SU-DHL-6 (cell line): ENCODE results near the gene SPIB.

Experiments used
- H2AFZ ChIP-seq: fragments of 200-600 bp; sonication (generic); 2 replicates; pipeline ENCODE4 v1.6.1; 2014; ENCODE audit warnings: low read depth, mild to moderate bottlenecking, moderate library complexity, mixed read lengths, antibody characterized with exemption, low read length; ENCODE audit not compliant: severe bottlenecking
- H3F3A ChIP-seq: fragments of 200-600 bp; shearing (Covaris generic); 2 replicates; pipeline ENCODE4 v1.6.0; 2016; ENCODE audit warnings: antibody characterized with exemption, mild to moderate bottlenecking; ENCODE audit not compliant: insufficient read depth
- H3K27ac ChIP-seq: fragments of 200-600 bp; sonication (generic); 2 replicates; pipeline ENCODE4 v1.5.1; 2016; ENCODE audit warnings: low read depth, mild to moderate bottlenecking, low read length, moderate library complexity, mixed read lengths
- H3K27me3 ChIP-seq: fragments of 200-600 bp; sonication (generic), shearing (Covaris generic); 2 replicates; pipeline ENCODE4 v1.6.0; 2014; ENCODE audit warnings: mild to moderate bottlenecking, low read length
- H3K36me3 ChIP-seq: fragments of 200-600 bp; sonication (generic); 2 replicates; pipeline ENCODE4 v1.6.1; 2014; ENCODE audit warnings: mild to moderate bottlenecking, low read length, mixed read lengths
- H3K4me2 ChIP-seq: fragments of 300-600, 200-600 bp; shearing (Covaris generic), sonication (generic); 2 replicates; pipeline ENCODE4 v1.6.0; 2014; ENCODE audit warnings: low read length, low read depth, mild to moderate bottlenecking; ENCODE audit not compliant: poor library complexity, severe bottlenecking
- H3K4me3 ChIP-seq: fragments of 200-600 bp; sonication (generic); 2 replicates; pipeline ENCODE4 v1.5.1; 2014; ENCODE audit warnings: antibody characterized with exemption, low read length, mild to moderate bottlenecking, mixed read lengths; ENCODE audit not compliant: insufficient read depth, poor library complexity, severe bottlenecking
- H3K79me2 ChIP-seq: fragments of 200-600 bp; sonication (generic); 2 replicates; pipeline ENCODE4 v1.6.1; 2014; ENCODE audit warnings: mild to moderate bottlenecking, low read length, moderate library complexity; ENCODE audit not compliant: insufficient read depth
- H3K9ac ChIP-seq: fragments of 200-600 bp; sonication (generic); 2 replicates; pipeline ENCODE4 v1.7.0; 2014; ENCODE audit warnings: mild to moderate bottlenecking, low read length
- H3K9me2 ChIP-seq: fragments of 200-600 bp; sonication (generic); replicated peaks from 2 replicates; pipeline ENCODE4 v1.6.1; 2014; ENCODE audit warnings: low read length; ENCODE audit not compliant: insufficient read depth
- H3K9me3 ChIP-seq: fragments of 200-600 bp; sonication (generic); 2 replicates; pipeline ENCODE4 v1.6.1; 2014; ENCODE audit warnings: low read length, mixed read lengths; ENCODE audit not compliant: insufficient read depth
- H4K20me1 ChIP-seq: fragments of 200-600 bp; sonication (generic); 2 replicates; pipeline ENCODE4 v1.6.1; 2014; ENCODE audit warnings: low read depth, mild to moderate bottlenecking, antibody characterized with exemption, low read length, moderate library complexity, mixed read lengths
- EZH2phosphoT487 ChIP-seq: fragments of 200-600 bp; sonication (generic), shearing (Covaris generic); conservative IDR thresholded peaks from 2 replicates; pipeline ENCODE4 v1.6.1; 2018; ENCODE audit warnings: mild to moderate bottlenecking, antibody characterized with exemption, low read length, moderate library complexity, mixed read lengths
- TF ChIP-seq, protein P1 (sequence below): fragments of 200-600 bp; sonication (generic); IDR thresholded peaks from one replicate; pipeline ENCODE4 v1.5.1; 2017; ENCODE audit warnings: antibody characterized with exemption, mild to moderate bottlenecking, low read length, moderate library complexity; ENCODE audit not compliant: insufficient read depth, poor library complexity, severe bottlenecking

The SPIB gene

DNA sequence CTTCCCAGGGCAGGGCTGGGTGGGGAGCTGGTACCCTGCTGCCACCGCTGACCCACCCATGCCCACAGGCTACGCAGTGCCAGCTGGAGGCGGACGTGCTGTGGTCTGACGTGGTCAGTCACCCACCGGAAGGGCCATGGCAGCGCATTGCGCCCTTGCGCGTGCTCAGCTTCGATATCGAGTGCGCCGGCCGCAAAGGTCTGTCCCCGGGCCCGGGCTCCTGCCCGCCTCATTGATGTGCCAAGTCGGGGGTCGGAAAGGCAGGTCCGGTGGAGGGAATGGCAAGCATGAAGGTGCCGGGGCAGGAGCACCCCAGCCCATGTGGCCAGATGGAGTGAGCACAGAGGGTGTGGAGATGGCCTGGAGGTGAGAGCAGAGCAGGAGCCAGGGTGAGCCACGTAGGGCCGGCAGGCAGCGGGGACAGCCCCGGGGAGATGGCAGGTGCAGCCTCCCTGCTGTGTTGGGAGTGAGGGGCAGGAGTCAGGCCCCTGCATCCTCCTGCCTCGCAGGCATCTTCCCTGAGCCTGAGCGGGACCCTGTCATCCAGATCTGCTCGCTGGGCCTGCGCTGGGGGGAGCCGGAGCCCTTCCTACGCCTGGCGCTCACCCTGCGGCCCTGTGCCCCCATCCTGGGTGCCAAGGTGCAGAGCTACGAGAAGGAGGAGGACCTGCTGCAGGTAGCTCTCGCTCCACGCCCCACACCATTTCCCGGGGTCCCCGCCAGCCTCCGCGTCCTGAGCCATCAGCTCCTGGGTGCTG lies 16.0 kb upstream of the SPIB start:
- Histone ChIP-seq H3K4me2 (no peak overlapping the region), H3K27me3 (no peaks in the 10 kb centered on the region), H3K9ac (no peak overlapping the region), H4K20me1 (no peaks in the 10 kb centered on the region), H3K4me3 (no peak overlapping the region), H3K27ac (no peak overlapping the region), H3K9me3 (no peaks in the 10 kb centered on the region), H3F3A (no peaks in the 10 kb centered on the region), H3K79me2 (peaks cover 10% of the 10 kb centered on the region), H3K9me2 (no peaks in the 10 kb centered on the region), H3K36me3 (no peaks in the 10 kb centered on the region), H2AFZ (no peak overlapping the region)
- TF ChIP-seq, protein P1, sequence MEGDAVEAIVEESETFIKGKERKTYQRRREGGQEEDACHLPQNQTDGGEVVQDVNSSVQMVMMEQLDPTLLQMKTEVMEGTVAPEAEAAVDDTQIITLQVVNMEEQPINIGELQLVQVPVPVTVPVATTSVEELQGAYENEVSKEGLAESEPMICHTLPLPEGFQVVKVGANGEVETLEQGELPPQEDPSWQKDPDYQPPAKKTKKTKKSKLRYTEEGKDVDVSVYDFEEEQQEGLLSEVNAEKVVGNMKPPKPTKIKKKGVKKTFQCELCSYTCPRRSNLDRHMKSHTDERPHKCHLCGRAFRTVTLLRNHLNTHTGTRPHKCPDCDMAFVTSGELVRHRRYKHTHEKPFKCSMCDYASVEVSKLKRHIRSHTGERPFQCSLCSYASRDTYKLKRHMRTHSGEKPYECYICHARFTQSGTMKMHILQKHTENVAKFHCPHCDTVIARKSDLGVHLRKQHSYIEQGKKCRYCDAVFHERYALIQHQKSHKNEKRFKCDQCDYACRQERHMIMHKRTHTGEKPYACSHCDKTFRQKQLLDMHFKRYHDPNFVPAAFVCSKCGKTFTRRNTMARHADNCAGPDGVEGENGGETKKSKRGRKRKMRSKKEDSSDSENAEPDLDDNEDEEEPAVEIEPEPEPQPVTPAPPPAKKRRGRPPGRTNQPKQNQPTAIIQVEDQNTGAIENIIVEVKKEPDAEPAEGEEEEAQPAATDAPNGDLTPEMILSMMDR: no peak
- TF ChIP-seq EZH2phosphoT487: no peak

DNA sequence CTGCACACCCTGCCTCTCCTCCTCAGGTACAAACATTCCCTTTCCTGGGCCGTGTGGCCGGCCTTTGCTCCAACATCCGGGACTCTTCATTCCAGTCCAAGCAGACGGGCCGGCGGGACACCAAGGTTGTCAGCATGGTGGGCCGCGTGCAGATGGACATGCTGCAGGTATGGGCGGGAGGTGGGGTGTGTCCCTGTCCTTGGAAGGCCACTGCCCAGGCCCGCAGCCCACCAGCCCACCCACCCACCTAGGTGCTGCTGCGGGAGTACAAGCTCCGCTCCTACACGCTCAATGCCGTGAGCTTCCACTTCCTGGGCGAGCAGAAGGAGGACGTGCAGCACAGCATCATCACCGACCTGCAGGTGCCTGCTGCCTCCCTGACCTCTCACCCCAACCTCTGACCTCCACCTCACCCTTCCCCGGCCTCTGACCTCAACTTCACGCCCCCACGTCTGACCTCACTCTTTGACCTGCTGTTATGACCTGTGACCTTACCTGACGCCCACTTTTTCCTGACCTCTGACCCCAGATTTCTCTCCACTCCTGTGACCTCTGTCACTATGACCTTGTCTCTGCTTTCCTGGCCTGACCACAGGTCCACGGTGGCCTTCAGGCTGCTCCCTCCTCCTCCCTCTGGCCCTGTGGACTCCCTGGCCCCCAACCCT lies 12.4 kb upstream of the SPIB start:
- TF ChIP-seq EZH2phosphoT487: no peak
- Histone ChIP-seq H3K27ac (no peak overlapping the region), H3K9me3 (no peaks in the 10 kb centered on the region), H2AFZ (no peak overlapping the region), H3F3A (no peaks in the 10 kb centered on the region), H3K4me2 (no peak overlapping the region), H4K20me1 (no peaks in the 10 kb centered on the region), H3K9me2 (no peaks in the 10 kb centered on the region), H3K79me2 (no peaks in the 10 kb centered on the region), H3K36me3 (no peaks in the 10 kb centered on the region), H3K27me3 (no peaks in the 10 kb centered on the region), H3K9ac (no peak overlapping the region), H3K4me3 (no peak overlapping the region)

DNA sequence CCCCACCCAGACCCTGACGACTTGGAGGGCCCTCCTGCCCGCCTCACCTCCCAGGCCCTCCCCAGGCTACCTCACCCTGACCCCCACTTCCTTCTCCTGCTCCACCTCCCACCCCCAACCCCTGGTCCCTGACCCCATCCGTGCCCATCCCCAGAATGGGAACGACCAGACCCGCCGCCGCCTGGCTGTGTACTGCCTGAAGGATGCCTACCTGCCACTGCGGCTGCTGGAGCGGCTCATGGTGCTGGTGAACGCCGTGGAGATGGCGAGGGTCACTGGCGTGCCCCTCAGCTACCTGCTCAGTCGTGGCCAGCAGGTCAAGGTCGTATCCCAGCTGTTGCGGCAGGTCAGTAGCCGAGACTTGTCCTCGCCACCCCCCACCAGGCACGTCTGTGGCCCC lies 11.9 kb upstream of the SPIB start:
- TF ChIP-seq, protein P1: no peak
- no peak for TF ChIP-seq EZH2phosphoT487
- Histone ChIP-seq H2AFZ (no peak overlapping the region), H3K79me2 (no peaks in the 10 kb centered on the region), H3K27ac (no peak overlapping the region), H3K9ac (no peak overlapping the region), H3K4me2 (no peak overlapping the region), H3K9me3 (no peaks in the 10 kb centered on the region), H3K27me3 (no peaks in the 10 kb centered on the region), H3F3A (no peaks in the 10 kb centered on the region), H3K4me3 (no peak overlapping the region), H3K36me3 (no peaks in the 10 kb centered on the region), H4K20me1 (no peaks in the 10 kb centered on the region), H3K9me2 (no peaks in the 10 kb centered on the region)

DNA sequence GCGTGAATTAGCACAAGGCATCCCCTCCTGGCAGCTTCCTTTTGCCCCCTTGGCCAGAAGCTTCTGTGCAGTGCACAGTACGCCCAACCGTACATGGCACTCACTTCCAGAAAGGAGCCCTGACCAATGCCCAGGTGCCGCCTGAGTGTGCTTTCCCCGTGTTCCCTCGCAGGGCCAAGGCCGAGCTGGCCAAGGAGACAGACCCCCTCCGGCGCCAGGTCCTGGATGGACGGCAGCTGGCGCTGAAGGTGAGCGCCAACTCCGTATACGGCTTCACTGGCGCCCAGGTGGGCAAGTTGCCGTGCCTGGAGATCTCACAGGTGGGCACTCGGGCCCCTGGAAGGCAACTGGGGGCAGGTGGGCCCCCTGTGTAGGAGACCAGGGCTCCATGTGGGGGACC lies 9.4 kb upstream of the SPIB start:
- TF ChIP-seq EZH2phosphoT487: no peak
- TF ChIP-seq, protein P1: no peak
- H4K20me1 ChIP-seq: no peaks in the 10 kb centered on the region
- no peaks in the 10 kb centered on the region for H3K27me3 ChIP-seq
- H2AFZ ChIP-seq: no peak overlapping the region
- H3F3A ChIP-seq: peaks cover 9% of the 10 kb centered on the region
- no peak overlapping the region for H3K9ac ChIP-seq
- no peak overlapping the region for H3K27ac ChIP-seq
- H3K9me3 ChIP-seq: no peaks in the 10 kb centered on the region
- no peak overlapping the region for H3K4me2 ChIP-seq
- no peaks in the 10 kb centered on the region for H3K36me3 ChIP-seq
- H3K79me2 ChIP-seq: no peaks in the 10 kb centered on the region
- no peaks in the 10 kb centered on the region for H3K9me2 ChIP-seq
- no peak overlapping the region for H3K4me3 ChIP-seq
